ENCODE data around the gene MINDY4B. TPM values are rescaled to one million over a fixed set of nuclear protein-coding genes. Genes with fewer than 3 reads are reported as not detected.

Gene MINDY4B
- total RNA-seq, 4 donors from 2014 or later = not detected

GRCh38 chr3:150913133-150913922, 8.1 kb upstream of the MINDY4B start:
- DNase-seq (ENCODE audit: low spot score in 2 of 2) = no peak
- Histone ChIP-seq H3K4me1 (no peaks in the 10 kb centered on the region), H3K36me3 (no peaks in the 10 kb centered on the region), H3K4me3 (no peak overlapping the region), H3K27me3 (no peaks in the 10 kb centered on the region), H3K9me3 (no peaks in the 10 kb centered on the region), H3K27ac (no peak overlapping the region)
- 65% methylated on average over 4 of the region's 4 CpGs for WGBS, 2 donors
- no peak for TF ChIP-seq CTCF (IDR thresholded peaks at IDR 0.05)
- TF ChIP-seq POLR2A (IDR thresholded peaks at IDR 0.05) = no peak
- TF ChIP-seq EP300 (IDR thresholded peaks at IDR 0.05) = no peak

GRCh38 chr3:150912501-150912900, 7.3 kb upstream of the MINDY4B start:
- H3K27ac ChIP-seq = no peak overlapping the region
- H3K27me3 ChIP-seq = no peaks in the 10 kb centered on the region
- H3K9me3 ChIP-seq = no peaks in the 10 kb centered on the region
- no peak for DNase-seq (ENCODE audit: low spot score in 2 of 2)
- TF ChIP-seq EP300 (IDR thresholded peaks at IDR 0.05) = no peak
- TF ChIP-seq POLR2A (IDR thresholded peaks at IDR 0.05) = no peak
- TF ChIP-seq CTCF (IDR thresholded peaks at IDR 0.05) = no peak
- H3K4me1 ChIP-seq = no peaks in the 10 kb centered on the region
- H3K36me3 ChIP-seq = no peaks in the 10 kb centered on the region
- no peak overlapping the region for H3K4me3 ChIP-seq
- 81 to 82% methylated on average over 3 of the region's 3 CpGs for WGBS, 2 donors

GRCh38 chr3:150911771-150912170, 6.5 kb upstream of the MINDY4B start:
- DNase-seq (ENCODE audit: low spot score in 2 of 2) = no peak
- no peak overlapping the region for H3K4me3 ChIP-seq
- H3K9me3 ChIP-seq = no peaks in the 10 kb centered on the region
- H3K36me3 ChIP-seq = no peaks in the 10 kb centered on the region
- no peaks in the 10 kb centered on the region for H3K4me1 ChIP-seq
- TF ChIP-seq POLR2A (IDR thresholded peaks at IDR 0.05) (no peak), EP300 (IDR thresholded peaks at IDR 0.05) (no peak), CTCF (IDR thresholded peaks at IDR 0.05) (no peak)
- no peak overlapping the region for H3K27ac ChIP-seq
- H3K27me3 ChIP-seq = no peaks in the 10 kb centered on the region

- TF ChIP-seq CTCF (IDR thresholded peaks at IDR 0.05) (no peak), EP300 (IDR thresholded peaks at IDR 0.05) (no peak), POLR2A (IDR thresholded peaks at IDR 0.05) (no peak)
- DNase-seq (ENCODE audit: low spot score in 2 of 2) = no peak
- no peaks in the 10 kb centered on the region for H3K4me1 ChIP-seq
- no peaks in the 10 kb centered on the region for H3K27me3 ChIP-seq
- no peak overlapping the region for H3K27ac ChIP-seq
- WGBS, 2 donors = 74 to 78% methylated on average over 1 of the region's 1 CpG
- H3K36me3 ChIP-seq = no peaks in the 10 kb centered on the region
- no peak overlapping the region for H3K4me3 ChIP-seq
- H3K9me3 ChIP-seq = no peaks in the 10 kb centered on the region
Measured at GRCh38 chr3:150906461-150906860, 1.2 kb upstream of the MINDY4B start.

GRCh38 chr3:150905746-150906145, 507 bp upstream of the MINDY4B start:
- H3K4me1 ChIP-seq = no peaks in the 10 kb centered on the region
- no peaks in the 10 kb centered on the region for H3K36me3 ChIP-seq
- no peak for TF ChIP-seq POLR2A (IDR thresholded peaks at IDR 0.05)
- TF ChIP-seq CTCF (IDR thresholded peaks at IDR 0.05) = no peak
- no peak for TF ChIP-seq EP300 (IDR thresholded peaks at IDR 0.05)
- no peak overlapping the region for H3K27ac ChIP-seq
- no peak overlapping the region for H3K4me3 ChIP-seq
- no peaks in the 10 kb centered on the region for H3K27me3 ChIP-seq
- 83 to 94% methylated on average over 1 of the region's 1 CpG for WGBS, 2 donors
- H3K9me3 ChIP-seq = no peaks in the 10 kb centered on the region
- no peak for DNase-seq (ENCODE audit: low spot score in 2 of 2)

Measured in tibial nerve (tissue), 4 donors.